ENCODE measurements around the gene SGPP2.
A peak's percentile ranks its signal among the peaks of the same experiment; 100 is the strongest.

The SGPP2 gene

DNA sequence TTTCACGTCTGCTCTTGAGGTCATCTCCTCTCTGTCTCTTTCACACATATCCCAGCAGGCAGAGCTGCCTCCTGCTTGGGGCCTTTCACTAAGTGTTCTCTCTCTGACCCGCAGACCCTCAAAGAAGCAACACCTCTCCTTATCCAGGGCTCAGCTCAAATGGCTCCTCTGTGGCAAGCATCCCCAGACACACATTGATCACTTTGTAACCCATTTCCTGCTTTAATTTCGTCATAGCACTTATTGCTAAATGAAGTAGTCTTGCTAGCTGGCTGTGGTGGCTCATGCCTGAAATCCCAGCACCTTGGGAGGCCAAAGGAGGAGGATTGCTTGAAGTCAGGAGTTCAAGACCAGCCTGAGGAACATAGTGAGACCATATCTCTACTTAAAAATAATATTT lies 41.4 kb downstream of the SGPP2 start:
- no peak for DNase-seq (ENCODE audit: low read depth, low spot score)

DNA sequence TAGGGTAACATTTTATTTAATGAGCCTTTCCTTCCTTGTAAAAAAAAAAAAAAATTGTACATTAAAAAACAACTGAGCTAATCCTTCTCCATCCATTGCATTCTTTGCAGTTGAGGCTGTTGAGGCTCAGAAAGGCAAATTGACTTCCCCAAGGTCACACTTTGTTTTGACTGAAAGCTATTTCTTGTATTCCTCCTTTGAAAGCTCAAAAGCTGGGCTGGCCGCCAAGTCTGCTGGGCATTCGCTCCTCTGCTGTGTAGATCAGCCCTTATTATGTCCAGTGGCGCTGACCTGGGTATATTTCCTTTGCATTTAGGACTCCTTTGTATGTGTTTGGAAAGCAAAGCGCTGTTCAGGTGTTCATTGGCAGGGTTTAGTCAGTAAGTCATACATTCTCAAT lies 44.0 kb downstream of the SGPP2 start:
- DNase-seq (ENCODE audit: low read depth, low spot score): no peak

DNA sequence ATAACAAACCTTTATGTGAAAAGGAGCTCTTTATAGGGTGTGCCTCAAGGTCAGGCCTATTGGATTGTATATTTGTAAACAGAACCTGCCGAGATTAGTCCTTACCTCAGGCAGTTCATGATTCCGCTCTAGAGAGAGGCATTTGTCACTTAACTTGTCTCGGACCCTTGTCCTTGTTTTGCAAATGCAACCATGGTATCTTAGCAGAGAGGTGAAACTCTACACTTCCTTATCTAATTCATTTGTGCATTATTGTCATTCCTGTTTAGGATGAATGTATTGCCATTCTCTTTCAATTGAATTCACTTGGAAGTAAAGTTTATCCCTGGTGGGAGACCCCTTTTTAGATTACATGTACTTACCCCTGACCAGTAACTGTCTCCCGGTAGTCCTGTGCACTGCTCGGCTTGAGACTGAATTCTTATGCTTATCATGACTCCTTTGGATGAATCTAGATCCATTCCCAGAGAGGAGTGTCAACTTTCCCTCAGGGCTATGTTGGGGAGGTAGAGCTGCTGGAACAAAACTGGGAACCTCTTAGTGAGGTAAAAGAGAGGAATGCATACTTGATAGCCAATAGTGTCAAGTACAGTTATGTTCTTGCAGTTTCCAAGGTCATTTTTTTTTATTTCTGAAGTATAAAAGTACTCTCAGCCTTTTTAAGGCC lies 46.6 kb downstream of the SGPP2 start:
- peak; percentile 77 for DNase-seq (ENCODE audit: low read depth, low spot score)

DNA sequence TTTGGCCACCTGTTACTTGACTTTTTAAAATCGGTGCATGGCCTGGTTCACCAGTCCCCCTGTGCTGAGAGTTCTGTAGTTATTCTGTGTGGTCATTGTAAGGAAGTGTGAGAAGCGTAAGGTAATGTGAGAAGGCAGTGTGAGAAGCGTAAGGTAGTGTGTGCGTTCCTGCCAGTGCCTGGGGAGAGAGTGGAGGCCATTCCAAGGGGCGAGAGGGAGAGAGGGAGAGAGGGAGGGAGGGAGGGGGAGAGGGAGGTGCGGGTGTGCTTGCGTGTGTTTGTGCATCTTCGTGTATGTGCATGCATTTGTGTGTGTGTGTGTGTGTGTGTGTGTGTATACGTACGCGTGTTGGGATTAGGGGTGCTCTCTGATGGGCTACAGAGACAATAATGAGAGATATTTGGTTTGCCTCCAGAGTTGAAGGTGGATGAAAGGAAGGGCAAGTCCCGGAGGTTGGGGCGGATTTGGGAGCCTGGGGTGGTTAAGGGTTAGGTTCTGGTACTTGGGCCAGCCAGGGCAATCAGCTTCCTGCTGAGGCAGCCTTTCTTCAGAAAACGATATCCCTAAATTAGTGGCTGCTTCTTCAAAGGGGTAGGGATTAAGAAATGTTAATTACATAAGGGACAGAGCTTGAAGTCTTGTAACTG lies 53.7 kb downstream of the SGPP2 start:
- peak; percentile 73 for DNase-seq (ENCODE audit: low read depth, low spot score)

DNA sequence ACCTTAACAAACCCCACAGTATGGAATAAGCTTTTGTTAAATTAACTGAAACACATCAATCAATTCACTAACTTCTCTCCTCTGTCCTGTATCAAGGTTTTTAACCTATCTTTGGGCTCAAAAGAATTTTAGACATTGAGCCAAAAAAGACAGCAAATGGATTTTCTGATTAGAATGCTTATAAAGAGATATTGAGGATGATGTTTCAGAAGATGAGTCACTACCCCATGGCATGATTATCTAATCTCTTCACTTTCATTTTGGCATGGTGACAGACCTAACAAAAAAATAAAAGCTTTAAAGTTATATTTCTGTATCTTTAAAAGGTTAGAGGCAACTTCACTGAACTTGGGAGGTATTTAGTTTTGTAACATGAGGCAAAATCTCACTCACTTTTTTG lies 55.5 kb downstream of the SGPP2 start:
- no peak for DNase-seq (ENCODE audit: low read depth, low spot score)

DNA sequence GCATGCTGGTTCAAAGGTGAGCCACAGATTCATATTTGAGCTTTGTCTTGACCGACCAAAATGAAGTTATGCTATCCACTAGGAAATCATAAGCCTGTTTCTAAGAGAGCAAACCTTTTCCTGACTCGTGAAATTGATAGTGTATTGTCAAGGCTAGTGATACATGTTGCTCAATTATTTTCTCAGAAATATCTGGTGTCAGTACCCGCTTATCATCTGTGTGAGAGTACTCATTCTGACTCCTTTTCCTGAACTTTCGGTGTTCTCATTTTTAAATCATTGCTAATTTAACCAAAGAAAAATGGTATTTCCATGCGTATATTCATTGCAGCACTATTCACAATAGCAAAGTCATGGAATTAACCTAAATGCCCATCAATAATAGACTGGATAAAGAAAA lies 56.2 kb downstream of the SGPP2 start:
- no peak for DNase-seq (ENCODE audit: low read depth, low spot score)

DNA sequence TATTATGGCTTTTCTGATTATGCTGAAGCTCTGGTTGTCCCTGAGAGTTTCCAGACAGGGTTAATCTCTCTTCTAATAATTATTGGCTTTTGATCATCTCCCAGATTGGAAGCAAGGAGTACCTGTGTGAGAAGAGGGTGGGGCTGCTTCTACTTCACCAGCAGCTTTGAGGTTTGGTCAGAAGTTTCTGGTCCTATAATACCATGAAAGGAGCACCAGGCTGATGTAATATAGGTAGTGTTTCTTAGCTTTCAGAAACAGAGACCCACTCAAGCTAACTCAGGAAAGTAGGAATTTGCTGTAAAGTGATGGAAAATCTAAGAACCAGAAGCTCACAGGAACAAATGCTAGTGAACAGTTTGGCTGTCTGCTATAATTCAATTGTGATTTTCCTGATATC lies 57.6 kb downstream of the SGPP2 start:
- no peak for DNase-seq (ENCODE audit: low read depth, low spot score)

DNA sequence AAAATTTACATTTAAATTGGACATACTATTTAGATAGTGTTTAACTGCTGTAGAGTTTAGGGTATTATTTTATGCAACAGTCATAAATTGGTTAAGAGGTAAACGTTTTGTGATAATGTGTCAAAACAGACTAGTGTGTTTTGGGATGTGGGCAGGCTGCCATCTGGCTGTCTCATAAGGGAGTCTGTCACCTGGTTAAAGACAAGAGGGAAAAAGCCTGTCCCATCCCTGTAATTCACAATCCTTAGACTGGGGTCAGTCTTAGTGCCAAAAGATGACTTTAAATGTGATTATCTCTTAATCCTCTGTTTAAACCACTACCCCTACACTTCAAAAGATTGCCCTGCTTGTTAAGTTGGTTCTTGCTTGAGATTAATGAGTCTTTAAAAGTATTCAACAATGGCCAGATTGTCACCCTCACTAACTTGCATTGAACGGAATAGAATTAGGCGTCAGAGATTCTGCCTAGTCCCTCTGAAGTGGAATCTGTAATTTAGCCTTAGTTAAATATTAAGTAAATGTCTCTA lies 59.2 kb downstream of the SGPP2 start:
- DNase-seq (ENCODE audit: low read depth, low spot score): no peak

DNA sequence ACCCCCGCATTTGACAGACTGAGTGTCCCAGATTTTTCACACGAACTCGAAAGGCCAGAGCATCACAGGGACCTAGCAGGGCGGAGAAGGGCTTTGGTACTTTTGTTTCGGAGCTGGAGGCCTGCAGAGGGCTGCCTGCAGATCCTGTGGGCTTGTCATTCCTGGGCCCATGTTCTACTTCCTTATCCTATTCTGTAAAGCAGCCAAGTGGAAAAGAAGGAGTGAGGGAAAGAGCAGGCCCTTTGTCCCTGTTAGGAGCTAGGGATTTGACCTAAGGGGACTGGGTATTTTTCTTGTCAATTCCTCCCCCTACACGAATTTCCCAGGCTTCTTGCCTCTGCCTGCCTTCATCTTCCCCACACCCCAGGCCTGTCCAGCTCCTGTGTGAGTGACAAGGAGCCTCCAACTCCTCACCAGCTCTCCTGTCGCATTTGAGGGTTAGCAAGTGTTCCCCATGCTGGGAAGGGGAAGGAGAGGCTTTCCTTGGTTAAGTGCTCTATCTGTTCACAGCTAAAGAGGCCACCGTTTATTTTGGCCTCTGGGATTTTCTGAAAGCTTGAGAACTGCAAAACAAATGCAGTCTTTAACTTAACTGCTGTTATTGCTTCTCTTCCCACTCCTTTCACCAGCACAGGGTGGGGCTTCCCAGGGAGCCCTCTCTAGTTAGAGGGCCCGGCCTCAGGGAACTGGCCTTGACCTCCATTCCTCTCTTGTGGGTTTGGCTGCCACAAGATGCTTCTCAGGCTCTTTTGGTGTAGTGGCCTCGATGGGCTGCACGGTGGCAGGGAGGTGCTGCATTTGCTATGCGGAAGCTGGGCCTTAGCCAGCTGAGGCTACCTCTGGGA lies 61.2 kb downstream of the SGPP2 start:
- DNase-seq (ENCODE audit: low read depth, low spot score): peak; percentile 56

DNA sequence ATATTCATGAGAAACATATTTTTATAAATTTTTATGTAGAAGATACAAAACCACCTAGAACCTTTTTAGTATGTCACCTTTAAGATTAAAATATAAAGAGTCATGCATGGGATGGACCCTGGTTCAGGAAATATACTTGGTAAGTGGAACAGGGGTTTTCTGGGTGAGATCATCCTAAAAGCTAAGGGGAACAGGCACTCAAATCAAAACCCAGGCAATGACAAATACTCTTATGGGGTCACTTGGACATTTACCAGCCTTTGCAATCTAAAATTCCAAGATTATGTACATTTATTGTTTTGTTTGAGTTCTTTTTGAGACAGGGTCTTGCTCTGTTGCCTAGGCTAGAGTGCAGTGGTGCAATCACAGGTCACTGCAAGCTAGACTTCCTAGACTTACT lies 65.8 kb downstream of the SGPP2 start:
- no peak for DNase-seq (ENCODE audit: low read depth, low spot score)

DNA sequence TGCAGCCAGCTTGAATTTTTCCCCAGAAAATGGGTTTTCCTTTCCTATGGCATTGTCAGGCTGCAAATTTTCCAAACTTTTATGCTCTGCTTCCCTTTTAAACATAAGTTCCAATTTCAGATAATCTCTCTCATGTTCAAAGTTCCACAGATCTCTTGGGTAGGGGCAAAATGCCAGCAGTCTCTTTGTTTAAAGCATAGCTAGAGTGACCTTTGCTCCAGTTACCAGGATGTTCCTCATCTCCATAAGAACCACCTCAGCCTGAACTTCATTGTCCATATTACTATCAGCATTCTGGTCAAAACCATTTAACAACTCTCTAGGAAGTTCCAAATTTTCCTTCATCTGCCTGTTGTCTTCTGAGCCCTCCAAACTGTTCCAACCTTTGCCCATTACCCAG lies 68.3 kb downstream of the SGPP2 start:
- no peak for DNase-seq (ENCODE audit: low read depth, low spot score)

DNA sequence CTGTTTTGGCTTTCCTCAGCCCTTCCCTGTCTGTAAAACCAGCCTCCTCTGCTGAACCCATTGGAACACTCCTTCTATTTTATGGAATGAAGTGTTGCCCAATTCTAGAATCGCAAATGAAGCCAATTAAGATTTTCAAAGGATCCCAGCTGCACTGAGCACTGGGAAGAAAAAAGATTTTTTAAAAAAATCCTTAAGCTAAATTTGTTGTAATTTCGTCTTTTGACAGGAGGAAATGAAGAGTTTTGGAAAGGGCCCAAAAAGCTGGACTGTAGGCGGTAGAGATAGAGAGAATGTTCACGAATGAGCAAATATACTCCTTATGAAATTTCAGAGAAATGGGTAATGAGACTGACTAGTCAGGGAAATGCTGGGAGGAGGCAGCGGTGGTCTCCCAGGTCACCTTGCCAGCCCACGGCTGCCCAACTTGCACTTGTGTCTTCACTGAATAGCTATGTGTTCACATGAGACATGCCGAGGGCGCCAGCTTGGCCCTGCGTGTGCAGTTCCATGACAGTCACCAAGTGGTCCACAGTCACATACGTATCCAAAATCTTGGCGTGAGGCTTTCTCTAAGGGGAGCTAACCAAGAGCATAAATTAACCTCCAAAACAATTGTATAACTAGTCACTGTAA lies 69.9 kb downstream of the SGPP2 start:
- DNase-seq (ENCODE audit: low read depth, low spot score): no peak

DNA sequence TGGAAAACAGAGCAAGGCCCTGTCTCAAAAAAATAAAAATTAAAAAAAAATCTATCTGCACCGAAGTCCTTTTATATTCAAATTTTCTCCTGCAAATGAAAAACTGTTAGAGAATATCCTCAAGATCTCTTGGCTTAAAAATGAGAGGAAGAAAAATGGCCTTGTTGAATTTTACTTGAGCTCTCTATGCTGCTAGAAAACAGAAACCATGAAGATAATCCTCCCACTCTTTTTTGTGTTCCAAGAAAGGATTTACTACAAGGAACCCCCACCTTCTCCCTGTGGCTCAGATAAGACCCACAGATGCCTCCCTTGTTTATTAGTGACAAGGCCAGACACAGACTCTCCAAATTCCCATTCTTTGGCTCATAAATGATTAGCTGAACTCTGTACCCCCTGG lies 71.0 kb downstream of the SGPP2 start:
- DNase-seq (ENCODE audit: low read depth, low spot score): no peak

DNA sequence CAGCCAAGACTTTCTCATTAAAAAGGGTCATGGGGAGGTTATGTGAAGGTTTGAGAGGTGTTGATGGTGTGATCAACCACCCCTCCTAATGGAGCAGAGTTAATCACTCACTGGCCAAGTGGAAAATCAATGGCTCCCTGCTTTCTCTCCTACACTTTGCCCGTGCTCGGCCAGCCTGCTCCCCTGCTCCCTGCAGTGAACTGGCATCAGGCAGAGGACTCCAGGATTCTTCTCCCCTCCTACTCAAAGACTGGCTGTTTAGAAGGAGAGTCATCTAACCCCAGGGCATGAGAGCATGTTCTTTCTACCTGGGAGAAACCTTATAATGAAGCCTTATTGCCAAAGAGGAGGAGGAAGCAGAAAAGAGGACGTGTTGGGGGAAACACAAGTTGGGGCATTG lies 74.9 kb downstream of the SGPP2 start:
- peak; percentile 85 for DNase-seq (ENCODE audit: low read depth, low spot score)

DNA sequence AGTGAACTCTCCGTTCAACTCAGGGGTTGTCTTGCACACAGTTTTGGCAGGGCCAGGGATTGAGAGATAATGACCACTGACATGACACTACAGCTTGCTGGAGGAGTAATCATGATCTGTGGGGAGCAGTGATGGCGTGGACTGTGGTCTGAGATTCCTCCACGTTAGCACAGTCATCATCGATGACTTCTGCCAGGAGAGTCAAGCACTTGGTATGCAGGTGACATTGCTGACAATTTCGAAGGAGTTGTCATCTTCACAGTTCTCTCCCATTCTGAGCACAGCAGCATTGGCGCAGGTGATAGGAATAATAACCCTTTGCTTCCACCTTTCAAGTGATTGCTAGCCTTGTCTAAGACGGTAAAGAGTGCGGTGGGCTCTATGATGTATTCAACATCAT lies 79.8 kb downstream of the SGPP2 start:
- no peak for DNase-seq (ENCODE audit: low read depth, low spot score)

DNA sequence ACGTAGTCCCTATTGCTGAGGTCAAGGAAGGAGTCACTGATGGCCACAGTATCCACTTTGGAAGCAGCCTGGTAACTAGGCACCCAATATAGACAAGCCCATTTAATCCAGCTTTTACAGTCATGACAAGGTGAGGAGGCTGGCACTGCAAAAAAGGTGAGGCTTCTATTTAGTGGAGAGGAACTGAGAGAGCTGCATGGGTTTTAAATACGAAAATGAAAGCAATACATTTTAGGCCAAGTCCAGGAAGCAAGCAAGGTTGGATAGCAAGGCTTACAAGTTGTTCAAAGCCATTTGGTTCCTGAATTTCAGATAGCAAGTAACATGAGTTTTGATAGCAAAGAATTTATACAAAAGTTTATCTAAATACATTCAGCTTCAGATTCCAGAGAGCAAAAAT lies 80.4 kb downstream of the SGPP2 start:
- DNase-seq (ENCODE audit: low read depth, low spot score): no peak

DNA sequence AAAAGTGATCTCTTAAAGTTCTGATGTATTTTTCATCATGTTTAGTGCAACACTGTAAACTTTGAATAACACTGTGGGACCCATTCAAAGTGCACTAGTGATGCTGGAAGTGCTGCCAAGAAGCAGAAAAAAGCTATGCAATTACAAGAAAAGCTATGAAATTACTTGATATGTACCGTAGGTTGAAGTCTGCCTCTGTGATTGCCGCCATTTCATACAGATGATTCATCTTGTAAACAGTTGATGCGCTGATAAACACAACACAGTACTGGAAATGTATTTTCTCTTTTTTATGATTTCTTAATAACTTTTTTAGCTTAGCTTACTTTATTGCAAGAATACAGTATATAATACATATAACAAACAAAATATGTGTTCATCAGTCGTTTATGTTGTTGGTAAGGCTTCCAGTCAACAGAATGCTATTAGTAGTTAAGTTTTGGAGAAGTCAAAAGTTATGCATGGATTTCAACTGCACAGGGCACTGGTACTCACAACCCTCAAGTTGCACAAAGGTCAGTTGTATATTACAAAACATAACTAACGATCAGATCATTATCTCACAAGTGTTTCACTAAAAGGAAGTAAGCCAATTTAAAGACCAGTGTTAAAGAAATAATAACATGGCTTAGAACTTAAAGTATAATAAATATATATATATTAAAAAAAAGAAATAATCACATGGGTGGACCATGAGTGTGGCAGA lies 82.0 kb downstream of the SGPP2 start:
- DNase-seq (ENCODE audit: low read depth, low spot score): no peak

DNA sequence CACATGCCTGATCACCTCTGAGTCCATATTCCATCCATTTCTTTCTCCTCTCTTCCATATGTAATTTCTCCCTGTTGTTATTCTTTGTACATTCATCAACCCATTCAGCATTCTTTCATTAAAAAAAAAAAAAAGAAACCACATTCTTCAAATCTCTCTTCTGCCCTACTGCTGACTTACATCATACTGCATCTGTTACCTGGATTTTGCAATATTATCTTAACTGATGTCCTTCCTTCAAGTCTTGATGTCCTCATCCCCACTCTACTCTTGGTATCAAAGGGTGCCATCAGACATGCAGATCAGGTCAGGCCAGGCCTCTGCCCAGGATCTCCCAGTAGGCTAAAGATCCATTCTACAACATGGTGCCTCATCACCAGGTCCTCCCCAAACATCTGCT lies 90.6 kb downstream of the SGPP2 start:
- DNase-seq (ENCODE audit: low read depth, low spot score): no peak

DNA sequence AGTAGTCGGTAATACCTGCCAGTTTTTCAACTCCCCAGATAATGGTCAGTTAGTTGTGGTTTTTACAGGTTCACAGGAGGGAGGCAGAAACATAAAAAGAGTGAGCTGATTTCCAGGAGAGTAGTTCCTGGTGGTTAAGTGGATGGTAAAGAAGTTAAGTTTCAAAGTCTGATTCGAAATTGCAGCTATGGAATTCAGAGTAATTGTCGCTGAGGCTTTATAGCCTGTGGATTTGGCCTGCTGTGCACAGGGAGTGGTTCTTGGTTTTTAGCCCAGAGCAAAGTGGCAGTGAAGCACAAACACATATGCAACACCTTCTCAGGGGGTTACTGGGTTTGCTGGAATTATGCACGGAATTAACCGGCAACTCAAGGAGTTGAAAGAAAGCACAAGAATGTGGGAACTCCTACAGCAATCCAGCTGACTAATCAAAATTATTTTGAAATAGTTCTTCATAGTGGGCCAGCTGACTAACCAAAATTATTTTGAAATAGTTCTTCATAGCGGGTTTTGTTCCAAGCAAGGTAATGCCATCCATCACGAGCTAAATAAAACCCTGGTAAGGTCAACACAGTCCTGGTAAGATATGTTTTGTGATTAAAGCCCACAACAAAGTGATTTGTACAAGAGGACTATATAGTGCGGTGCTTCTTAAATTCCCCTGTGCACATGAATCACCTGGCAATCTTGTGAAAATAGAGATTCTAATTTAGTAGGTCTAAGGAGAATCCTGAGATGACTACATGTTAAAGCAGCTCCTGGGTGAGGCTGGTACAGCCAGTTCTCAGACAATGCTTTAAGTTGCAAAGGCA lies 94.4 kb downstream of the SGPP2 start:
- DNase-seq (ENCODE audit: low read depth, low spot score): peak; percentile 62

DNA sequence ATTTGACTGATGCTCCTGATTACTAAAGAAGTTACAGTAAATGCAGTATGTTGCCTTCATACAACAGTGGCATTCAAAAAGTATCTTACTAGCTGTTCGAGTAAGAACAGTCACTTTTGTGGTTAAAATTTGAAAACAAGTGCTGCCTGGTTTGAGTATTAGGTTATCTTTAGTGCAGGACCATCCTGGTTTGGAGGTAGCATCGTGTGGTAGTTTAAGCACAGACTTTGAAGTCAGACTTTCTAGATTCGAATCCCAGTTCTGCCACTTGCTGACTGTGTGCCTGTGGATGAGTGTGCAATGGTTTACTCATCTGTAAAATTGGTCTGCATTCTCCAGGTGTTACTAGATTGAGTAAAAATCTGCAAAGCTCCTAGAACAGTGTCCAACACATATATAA lies 96.8 kb downstream of the SGPP2 start:
- no peak for DNase-seq (ENCODE audit: low read depth, low spot score)

DNA sequence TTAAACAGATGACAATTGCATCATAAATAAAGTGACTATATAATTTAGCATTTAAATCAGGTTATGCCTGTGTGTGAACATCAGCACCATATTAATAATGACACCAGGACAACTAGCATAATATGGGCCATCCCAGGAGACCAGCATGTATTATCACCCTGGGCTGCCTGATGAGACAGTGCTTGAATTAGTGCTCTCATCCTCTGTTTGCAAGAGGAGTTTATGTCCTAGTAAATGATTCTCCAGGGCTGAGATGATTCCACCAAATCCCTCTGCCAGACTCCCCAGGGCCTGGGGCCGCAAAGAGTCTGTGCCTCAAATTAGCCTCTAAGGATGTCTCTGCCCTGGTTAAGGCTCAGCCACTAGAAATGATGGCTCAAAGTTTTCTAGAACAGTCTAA lies 97.7 kb downstream of the SGPP2 start:
- DNase-seq (ENCODE audit: low read depth, low spot score): no peak

All from ELF-1 (cell line).